Right lung (tissue), 10 donors: ENCODE data around the gene IFT122. TPM values are rescaled to one million over a fixed set of nuclear protein-coding genes. Genes with fewer than 3 reads are reported as not detected.
"Not testable (repeated sequence)": the region's sequence is repeated elsewhere in the genome, so short reads cannot be mapped to it uniquely, and the experiment has no call there.

ENCODE experiments used
- DNase-seq, 2 donors: peaks; one replicate each; pipeline ENCODE4 v3.0.0-alpha.2; 2013
- long read RNA-seq, 8 donors: transcript quantifications; one replicate each; lab custom pipeline, GENCODE V29; 2026
- polyA plus RNA-seq, 5 donors: library from polyadenylated mRNA; unstranded; fragments of 120-200 nt; gene quantifications; one replicate each; pipeline versions ENCODE4 v1.2.1 to v1.2.3, GENCODE V29; 2013; ENCODE audit warnings: inconsistent platforms in 1 of 5, low replicate concordance in 1 of 5; ENCODE audit not compliant: insufficient read length in 5 of 5, insufficient read depth in 1 of 5

Gene IFT122
- polyA plus RNA-seq, result 10 to 100 TPM; 56.3 to 70.9 (median 65.3) TPM
- long read RNA-seq, donor 1, partial matches to known transcripts, result 0 of 3 reads
- long read RNA-seq, donor 1, other reads (novel, unspliced or antisense), result 0 of 3 reads
- long read RNA-seq, donor 2, partial matches to known transcripts, result 0 of 1 reads
- long read RNA-seq, donor 2, other reads (novel, unspliced or antisense), result 0 of 1 reads
- long read RNA-seq, donor 3, partial matches to known transcripts, result 21 of 25 reads
- long read RNA-seq, donor 3, other reads (novel, unspliced or antisense), result 0 of 25 reads
- long read RNA-seq, donor 4, partial matches to known transcripts, result 0 of 2 reads
- long read RNA-seq, donor 4, other reads (novel, unspliced or antisense), result 0 of 2 reads
- long read RNA-seq, donor 5, partial matches to known transcripts, result 0 of 5 reads
- long read RNA-seq, donor 5, other reads (novel, unspliced or antisense), result 0 of 5 reads
- long read RNA-seq, donor 6, partial matches to known transcripts, result 0 of 6 reads
- long read RNA-seq, donor 6, other reads (novel, unspliced or antisense), result 0 of 6 reads
- long read RNA-seq, donor 7, result 0 reads
- long read RNA-seq, donor 8, partial matches to known transcripts, result 0 of 1 reads
- long read RNA-seq, donor 8, other reads (novel, unspliced or antisense), result 0 of 1 reads

DNA sequence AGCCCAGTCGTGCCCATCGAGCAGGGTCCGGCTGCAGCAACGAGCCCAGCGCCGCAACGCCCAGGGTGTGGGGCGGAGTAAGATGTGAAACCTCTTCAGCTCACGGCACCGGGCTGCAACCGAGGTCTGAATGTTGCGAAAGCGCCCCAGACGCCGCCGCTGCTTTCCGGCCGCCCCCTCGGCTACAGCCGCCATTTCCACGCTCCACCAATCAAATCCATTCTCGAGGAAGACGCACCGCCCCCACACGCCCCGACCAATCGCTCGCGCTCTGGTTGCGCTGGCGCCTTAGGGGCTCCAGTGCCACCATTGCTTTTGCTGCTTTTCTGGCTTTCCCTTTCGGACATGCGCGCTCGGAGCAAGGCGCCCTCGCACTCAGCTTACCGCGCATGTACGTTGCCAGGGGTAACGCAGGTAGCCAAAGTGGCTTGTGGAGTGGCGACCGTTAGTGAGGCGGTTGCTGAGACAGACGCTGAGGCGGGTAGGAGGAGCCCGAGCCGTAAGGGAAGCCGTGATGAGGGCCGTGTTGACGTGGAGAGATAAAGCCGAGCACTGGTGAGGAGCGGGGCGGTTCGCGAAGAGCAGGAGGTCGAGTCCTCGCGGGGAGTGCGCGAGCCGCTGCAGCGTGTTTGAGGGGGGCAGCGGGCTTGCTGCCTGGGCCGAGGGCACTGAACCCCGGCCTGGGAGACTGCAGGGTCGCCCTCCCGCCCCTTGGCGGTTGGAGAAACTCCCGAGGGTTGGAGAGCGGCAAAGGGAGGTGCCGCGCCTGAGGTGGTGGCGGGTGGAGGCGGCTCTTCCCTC lies at the start of gene IFT122, which contains the start of gene MBD4:
Gene IFT122, plus strand, starts transcription at position 408 of the 801 bp plus-strand sequence. Its CDS starts 107 bp downstream, at position 515.
Gene MBD4, minus strand, starts transcription at position 132 of the 801 bp plus-strand sequence. Its CDS starts 115 bp downstream, at position 17.
- DNase-seq, result peak; percentile 96 to 97

GRCh38 chr3:129391583-129391982 lies 48.4 kb upstream of the IFT122 start:
- not testable (repeated sequence) for DNase-seq

- not testable (repeated sequence) for DNase-seq
These were observed 47.7 kb upstream of the IFT122 start for GRCh38 chr3:129392106-129392887.

DNA sequence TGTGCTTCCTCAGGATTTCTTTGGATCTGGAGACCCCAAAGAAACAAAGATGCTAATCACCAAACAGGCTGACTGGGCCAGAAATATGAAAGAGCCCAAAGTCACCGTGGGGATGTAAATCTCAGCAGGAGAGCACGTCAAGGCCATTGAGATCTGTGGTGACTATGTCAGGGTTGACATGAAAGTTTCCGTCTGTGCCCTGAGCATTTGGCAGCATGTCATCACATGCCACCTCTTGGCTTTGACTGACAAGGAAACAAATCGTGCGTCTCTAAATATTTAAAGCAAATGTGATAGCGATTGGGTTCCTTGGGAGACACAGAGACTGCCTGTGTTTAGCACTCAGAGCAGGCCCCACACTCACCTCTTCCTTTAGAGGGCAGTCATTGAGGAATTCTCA lies 46.8 kb upstream of the IFT122 start:
- no peak for DNase-seq

- DNase-seq, result not testable (repeated sequence)
These were observed 46.1 kb upstream of the IFT122 start for GRCh38 chr3:129393760-129394564.

DNA sequence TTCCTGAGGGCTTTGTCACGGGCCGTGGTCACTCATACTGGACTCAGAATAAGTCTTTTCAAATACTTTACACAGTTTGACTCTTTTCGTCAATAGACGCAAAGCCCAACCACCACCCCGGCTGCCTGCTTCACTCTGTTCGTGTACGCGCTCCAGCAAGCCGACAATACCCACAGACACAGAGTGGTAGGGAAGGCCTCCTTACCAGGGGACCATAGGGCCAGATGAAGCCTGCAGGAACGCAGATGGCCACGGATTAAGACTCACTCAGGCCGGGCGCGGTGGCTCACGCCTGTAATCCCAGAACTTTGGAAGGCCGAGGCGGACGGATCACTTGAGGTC lies 41.2 kb upstream of the IFT122 start:
- no peak for DNase-seq

- DNase-seq, result peak; percentile 93 to 94
These were observed 40.7 kb upstream of the IFT122 start for GRCh38 chr3:129399145-129399894.

DNA sequence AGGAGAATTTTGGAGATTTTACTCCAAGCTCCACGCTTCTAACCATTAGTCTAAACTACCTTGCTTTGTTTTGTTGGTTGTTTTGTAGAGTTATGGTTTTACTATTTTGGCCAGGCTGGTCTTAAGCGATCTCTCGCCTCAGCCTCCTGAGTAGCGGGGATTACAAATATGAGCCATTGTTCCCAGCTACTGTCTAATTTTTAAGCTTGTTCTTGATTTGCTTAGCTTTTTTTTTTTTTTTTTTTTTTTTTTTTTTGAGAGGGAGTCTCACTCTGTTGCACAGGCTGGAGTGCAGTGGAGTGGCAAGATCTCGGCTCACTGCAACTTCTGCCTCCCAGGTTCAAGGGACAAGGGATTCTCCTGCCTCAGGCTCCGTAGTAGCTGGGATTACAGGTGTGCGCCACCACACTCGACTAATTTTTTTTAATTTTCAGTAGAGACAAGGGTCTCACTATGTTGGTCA lies 40.1 kb upstream of the IFT122 start:
- no peak for DNase-seq

DNA sequence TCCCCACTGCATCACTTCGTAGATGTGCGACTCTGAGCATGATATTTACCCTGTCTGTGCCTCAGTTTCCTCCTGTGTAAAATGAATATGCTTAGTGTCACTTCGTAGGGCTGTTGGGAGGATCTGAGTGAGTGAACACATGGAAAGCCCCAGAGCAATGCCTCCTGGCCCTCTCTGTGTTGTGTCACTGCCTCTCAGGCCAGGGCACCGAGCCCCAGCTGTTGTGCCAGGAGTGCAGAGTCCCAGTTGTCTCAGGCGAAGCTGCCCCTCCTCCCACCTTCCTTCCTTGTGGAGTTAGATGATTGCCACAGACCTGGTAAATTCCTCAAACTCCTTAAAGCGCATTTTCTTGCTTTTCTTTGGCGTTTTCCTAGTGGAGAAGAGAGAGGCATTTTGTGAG lies 37.8 kb upstream of the IFT122 start:
- no peak for DNase-seq

DNA sequence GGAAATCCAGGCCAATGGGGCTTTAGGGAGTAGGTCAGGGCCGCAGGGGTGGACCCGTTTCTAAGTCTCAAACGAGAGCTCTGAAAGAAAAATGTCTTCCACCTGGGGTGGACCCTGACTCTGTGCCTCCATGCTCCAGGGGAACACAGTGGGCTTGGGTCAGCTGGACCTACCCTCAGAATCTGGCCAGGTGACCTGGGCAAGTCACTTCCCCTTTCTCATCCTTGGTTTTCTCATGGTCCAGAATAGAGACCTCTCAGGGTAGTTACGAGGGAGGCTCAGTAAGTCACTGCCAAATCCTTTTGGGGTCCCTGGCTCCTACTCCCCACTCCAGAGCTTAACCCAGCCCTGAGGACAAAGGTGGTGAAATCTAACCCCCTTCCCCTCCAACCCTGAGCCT lies 37.4 kb upstream of the IFT122 start:
- no peak for DNase-seq

- DNase-seq, result no peak
These were observed 36.6 kb upstream of the IFT122 start for GRCh38 chr3:129403450-129403849.

- no peak for DNase-seq
These were observed 35.9 kb upstream of the IFT122 start for GRCh38 chr3:129404130-129404529.

DNA sequence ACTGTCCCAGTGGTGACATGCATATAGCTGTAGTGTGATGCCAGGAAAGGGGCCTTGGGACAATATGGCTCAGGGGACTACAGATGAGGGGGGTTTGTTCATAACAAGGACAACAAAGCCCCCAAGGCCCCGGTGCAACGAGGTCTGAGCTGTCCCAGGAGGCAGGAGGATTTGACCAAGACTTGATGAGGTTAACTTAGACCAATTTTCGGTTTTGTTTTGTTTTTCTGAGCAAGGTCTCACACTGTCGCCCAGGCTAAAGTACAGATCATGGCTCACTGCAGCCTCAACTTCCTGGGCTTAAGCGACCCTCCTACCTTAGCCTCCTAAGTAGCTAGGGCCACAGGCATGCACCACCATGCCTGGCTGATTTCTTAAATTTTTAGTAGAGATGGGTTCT lies 35.4 kb upstream of the IFT122 start:
- no peak for DNase-seq

GRCh38 chr3:129409541-129409940 lies 30.5 kb upstream of the IFT122 start:
- peak; percentile 45 to 75 for DNase-seq

DNA sequence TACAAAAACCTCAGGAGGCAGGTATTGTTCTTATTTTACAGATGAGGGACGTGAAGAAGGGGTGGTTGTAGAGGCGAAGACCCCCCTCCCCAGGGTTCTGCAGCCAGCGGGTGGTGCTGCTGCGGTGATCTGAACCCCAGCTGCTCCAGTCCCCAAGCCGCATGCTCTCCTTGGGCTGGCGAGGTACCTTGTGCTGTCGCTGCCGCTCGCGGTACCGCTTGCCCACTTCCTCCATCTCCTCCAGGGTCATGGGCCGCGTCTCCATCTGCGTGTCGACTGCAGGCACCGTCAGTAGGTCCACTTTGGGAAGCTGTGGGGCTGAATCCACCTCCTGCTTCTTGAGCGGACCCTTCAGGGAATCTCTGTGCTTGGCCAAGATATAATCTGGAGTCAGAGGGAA lies 29.1 kb upstream of the IFT122 start:
- no peak for DNase-seq

DNA sequence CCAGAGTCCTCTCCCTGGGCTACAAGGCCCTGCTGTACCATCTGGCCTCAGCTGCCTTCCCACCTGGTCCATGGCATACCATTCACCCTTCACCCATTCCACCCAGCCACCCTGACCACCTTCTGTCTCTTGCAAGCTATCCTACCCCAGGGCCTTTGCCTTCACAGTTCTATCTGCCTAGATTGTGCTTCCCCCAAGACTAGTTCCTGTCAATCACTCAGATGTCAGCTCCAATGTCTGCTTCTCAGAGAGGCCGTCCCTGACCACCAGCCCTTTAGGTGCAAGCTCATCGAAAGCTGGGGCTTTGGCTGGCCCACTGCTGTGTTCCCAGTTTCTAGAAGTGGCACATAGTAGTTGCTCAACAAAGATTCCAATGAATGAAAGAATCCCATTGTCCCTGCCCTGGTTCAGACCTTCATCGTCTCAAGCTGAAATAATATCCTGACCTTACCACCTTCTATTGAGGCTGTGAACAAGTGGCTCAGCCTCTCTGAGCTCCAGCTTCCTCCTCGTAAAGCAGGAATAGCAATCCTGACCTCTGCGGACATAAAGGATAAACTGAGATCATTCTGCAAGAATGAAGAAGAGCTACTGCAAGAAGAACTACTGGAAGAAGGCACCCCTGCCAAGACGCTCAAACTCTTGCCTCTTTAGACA lies 27.4 kb upstream of the IFT122 start:
- no peak for DNase-seq

DNA sequence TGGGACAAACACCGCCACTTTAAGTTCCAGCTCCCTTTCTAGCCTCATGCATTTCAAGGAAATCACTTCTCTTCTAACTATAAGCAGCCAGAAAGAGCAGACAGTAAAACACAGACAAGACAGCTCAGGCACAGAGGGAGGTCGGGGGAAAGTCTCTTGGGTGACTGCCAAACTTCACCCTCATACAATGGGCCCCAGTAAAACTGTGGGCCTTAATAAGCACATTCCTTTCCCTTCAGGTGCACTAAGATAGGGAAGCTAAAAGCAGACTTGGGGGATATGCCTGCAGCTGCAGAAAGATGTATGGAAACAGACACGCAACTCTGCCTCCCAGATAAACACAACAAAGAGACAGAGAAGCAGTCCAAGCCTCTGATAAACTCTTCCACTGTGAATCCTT lies 26.8 kb upstream of the IFT122 start:
- DNase-seq, result not testable (repeated sequence)

DNA sequence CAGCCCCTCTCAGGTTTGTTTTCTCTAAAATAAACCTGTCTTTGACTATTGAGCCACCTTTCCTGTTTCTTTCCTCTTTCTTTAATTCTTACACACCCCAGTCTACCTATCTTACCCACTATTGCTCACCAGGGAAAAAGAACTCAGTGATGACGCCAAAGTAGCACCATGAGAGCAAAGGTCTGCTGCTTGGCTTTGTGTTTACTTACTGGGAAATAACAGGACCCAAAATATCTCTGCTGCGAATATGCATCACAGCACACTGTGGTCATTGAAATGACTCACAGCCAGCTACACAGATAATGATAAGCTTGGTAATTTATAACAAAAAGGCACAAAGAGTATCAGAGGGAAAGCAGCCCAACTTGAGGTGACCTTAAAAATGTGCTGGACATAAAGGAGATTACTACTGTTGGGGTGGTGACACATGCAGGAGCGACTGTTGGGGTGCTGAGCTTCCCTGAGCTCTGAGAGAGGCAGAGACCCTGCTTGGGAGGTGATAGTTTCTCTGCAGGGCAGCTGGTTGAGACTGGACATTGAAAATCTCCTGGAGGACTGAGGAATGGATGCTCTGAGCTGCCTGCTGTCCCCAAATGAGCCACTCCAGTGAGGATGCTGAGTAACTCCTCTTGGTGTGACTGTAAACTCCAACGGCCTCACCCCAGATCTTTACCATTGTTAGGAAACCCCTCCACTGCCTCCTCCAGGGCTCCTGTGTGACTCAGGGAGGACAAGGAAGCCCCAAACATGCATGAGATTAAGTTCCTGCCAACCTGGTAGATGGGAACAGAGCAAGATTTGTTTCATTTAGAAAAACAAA lies 26.1 kb upstream of the IFT122 start:
- DNase-seq, result peak in 1 of 2 donors; percentile 40
